ENCODE results near the gene ZBED4.

GRCh38 chr22:49853981-49854831 lies 562 bp downstream of the ZBED4 start:
- TF ChIP-seq POLR2AphosphoS5 (IDR thresholded peaks at IDR 0.05) (no peak), CTCF (IDR thresholded peaks at IDR 0.05) (no peak)
